HG02884 (cell line): ENCODE measurements around the gene PLCB2.

Experiments
- ATAC-seq: cut with Tn5 transposase; IDR thresholded peaks from one replicate; pipeline ENCODE4 v1.9.1; 2021; ENCODE audit warnings: mild to moderate bottlenecking, moderate library complexity; ENCODE audit not compliant: unreplicated experiment

PLCB2 gene

DNA sequence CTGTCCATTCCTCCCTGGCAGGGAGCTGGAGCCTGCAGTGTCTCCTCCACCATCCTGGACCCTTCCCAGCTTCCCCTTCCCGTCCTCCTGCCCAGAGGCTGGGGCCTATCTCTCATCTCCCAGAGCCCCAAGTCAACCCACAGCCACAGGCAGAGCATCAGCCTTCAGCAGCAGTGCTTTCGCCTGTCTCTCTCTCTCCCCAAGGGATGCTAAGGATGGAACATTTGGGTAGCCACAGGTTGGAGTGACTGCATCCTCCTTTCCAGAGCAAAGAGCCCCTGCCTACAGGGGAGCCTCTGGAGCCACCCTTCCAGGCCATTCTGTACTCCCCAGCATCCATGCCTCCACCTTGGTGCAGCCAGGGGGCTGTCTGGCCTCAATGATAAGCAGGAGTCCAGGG lies 4.2 kb downstream of the PLCB2 start:
- no peak for ATAC-seq

DNA sequence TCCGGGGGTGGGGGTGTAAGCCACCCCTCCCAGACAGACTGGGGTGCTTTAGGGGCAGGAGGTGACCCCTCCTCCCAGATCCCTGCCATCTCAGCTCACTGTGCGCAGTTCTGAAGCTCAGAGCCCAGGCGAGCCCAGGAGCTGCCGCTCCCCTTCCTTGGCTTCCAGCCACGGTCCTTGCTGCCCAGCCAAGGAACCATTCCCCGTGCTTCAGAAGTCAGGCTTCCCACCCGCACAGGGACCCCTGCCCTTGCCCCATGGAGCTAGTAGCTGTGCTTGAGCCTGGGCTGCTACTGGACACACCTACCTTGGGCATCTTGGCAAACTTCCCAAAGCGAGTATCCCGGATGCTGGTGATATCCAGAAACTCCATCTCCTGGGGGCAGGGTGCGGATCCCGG lies 4.8 kb downstream of the PLCB2 start:
- no peak for ATAC-seq

- no peak for ATAC-seq
These were observed 5.3 kb downstream of the PLCB2 start for GRCh38 chr15:40302288-40302886.

- no peak for ATAC-seq
These were observed 6.1 kb downstream of the PLCB2 start for GRCh38 chr15:40301467-40302179.

DNA sequence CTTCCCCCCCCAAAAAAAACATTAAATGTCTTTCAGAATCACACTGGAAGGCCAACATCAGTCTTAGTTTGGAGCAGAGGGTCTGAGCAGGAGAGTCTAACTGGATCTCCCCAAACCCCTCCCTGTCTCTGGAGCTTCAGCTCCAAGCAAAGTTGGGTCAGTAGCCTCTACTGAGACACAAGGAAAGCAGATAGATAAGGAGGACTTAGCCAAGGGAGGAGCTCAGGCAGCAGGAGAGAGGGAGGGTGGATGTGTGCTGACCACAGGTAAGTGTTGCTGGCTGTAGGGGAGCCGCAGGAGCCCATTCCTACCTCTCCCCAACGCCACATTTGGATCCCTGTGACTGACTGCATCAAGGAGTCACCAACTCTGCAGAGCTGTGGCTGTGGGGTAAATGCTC lies 7.0 kb downstream of the PLCB2 start:
- ATAC-seq, result no peak

GRCh38 chr15:40300367-40300766 lies 7.4 kb downstream of the PLCB2 start:
- ATAC-seq, result no peak

DNA sequence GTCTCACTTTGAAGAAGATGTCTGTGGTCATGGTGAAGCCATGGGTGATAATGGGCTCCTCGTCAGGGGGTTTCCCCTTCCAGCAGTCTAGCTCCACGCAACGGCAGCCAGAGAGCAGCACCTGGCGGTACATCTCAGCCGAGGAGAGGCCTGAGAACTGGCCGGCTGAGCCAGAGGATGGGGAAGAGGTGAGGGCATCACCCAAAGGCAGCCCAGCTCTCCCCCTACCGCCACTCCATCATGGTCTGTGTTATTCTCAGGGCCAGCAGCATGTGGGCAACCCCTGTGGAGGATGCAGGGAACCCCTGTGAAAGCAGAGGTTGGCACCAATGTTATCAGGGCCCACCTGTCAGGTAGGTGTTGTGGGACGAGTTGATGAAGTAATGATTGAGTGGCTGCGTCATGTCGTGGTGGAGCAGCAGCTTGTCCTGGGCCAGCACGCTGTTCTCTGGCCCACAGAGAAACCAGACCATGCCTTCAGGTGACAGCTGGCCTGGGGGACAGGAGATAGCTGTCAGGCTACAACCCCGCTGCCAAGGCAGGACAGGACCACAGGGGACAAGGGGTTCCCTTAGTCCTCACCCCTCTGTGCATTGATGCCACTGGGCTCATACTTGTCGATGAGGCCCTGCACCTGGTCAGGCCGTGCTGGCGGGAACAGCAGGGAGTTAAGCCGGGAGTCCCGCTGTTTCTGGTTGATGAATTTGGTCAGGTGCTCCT lies 9.4 kb downstream of the PLCB2 start:
- no peak for ATAC-seq

- no peak for ATAC-seq
These were observed 10.4 kb downstream of the PLCB2 start for GRCh38 chr15:40297356-40297755.

GRCh38 chr15:40296561-40297230 lies 11.0 kb downstream of the PLCB2 start:
- ATAC-seq, result no peak

DNA sequence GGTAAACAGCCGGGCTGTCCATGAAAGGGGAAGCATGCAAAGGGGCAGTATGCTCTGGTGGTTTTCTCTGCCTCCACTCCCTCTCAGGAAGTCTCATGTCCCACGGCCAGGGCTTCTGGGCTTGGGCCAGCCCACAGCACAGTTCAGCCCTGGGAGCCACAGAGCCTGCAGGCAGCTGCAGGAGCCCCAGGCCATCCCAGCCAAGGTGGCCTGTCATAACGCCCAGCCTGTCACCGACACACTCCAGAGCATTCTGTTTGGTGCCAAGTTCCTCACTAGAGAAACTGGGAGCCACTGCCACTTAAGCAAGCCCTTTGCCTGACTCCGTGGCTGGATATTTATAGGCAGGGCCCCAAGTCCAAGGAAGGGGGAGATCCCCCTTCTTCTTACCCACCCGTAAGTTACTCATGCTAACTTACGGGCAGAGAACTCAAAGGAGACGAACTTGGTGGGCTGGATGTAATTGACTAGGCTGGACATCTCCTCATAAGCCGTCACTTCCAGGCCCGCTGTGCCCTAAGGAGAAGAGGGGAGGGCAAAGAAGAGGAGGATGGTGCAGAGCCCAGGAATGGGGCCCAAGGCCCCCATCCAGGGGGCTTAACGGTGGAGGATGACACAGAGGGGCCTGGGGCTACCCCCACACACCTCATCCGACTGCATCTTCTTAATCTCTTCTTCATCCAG lies 11.7 kb downstream of the PLCB2 start:
- ATAC-seq, result no peak

DNA sequence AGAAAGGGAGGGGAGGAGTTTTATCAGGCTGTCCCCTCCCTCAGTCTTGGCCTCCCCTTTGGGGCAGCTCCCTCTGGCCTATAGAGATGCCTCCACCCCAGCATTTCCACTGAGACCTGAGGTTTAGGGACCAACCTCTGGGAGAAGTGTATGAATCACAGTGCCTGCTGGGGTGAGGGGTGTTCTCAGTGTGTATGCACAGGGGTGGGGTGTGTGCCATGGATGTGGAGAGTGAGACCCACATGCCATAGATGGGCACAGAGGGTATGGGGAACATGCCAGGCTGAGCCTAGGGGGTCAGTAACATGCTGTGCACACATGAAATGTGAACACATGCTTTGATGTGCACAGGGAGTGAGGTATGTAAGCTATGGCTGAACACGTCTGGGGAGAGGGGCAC lies 12.4 kb downstream of the PLCB2 start:
- ATAC-seq, result no peak

DNA sequence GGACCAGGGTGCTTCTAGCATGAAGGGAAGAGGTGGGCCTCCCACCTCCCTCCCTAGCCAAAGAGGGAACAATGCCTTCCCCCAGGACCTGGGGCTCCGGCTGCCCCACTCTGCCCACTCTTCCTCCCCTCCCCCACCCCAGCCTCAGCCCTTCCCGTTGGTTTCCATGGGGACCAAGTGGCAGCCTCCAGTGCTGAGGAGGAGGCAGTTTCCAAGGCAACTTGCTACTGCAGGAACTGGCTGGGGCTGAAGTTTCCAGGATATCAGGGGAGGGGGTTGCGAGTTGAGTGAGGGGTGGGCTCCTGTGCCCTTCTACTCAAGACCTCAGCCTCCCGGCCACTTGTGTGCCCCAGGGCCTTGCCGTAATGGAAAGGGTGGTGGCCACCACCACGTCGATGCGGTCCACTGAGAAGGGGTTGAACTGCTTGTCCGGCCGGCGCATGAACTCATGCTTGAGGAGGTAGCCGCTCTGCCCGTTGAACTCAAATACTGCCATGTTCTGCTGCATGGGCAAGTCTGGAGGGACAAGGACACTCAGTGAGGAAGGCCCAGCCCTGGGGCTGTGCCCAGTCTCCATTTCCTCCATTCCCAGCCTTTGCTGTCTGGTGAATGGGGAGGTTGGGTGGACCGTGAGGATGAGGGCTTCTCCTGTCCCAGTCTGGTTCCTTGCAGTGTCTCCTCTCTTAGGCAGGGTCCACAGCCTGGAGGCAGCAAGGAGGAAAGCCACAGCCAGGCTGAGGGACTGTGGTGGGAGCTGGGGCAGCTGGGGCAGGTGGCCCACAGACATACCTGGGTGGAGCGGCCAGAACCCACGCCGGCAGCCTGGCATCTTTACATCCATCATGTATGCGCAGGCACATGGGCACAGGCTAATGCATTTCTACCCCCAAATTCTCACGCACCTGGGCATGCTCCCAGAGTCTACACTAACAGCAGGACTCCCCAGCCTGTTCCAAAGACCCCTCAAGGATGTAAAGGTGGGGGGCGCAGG lies 13.5 kb downstream of the PLCB2 start:
- ATAC-seq, result no peak

- ATAC-seq, result no peak
These were observed 14.7 kb downstream of the PLCB2 start for GRCh38 chr15:40293006-40293405.

DNA sequence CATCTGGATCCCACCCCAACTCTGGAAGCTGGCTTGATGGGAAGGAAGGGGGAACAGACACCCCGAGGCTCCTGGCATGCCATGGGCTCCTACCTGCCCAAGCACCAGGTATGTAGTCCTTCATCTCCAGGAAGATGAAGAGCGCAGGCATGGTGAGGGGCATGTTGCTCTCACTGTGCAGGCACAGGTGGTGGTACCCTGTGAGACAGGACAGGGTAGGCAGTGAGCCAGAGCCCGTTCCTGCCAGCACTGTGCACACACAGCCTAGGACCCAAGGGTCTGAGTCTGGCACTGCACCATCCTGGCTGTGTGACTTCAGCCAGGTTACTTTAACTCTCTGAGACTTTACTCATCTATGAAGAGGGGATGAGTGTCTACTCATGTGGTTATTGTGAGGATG lies 15.5 kb downstream of the PLCB2 start:
- no peak for ATAC-seq

DNA sequence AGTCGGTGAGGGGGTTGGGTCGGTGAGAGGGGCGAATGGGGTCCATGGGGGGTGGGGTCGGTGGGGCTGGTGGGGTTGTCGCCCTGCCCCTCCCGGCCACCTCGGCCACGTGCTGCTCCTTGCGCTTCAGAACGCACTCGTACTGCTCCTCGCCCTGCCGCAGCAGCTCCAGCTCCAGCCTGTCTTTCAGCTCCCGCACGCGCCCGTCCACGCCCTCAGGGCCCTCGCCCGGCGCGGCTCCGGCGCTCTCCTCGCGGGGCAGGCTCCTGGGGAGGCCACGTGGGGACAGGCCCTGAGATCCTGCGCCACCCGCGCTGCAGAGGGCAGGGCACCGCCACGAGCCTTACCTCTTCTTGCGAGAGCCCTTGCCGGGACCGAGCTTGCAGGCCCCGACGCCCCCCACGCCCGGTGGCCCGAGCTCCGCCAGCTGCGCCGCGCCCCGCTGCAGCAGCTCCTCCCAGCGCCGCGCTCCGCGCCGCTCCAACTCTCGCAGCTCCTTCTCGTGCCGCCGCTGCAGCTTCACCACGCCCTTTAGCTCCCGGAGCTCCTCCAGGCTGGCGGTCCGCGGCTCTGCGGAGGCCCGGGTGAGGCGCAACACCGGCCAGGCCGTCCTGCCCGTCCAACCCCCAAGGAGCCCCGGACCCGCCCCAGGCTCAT lies 16.7 kb downstream of the PLCB2 start:
- no peak for ATAC-seq

GRCh38 chr15:40290545-40290917 lies 17.2 kb downstream of the PLCB2 start:
- ATAC-seq, result no peak

DNA sequence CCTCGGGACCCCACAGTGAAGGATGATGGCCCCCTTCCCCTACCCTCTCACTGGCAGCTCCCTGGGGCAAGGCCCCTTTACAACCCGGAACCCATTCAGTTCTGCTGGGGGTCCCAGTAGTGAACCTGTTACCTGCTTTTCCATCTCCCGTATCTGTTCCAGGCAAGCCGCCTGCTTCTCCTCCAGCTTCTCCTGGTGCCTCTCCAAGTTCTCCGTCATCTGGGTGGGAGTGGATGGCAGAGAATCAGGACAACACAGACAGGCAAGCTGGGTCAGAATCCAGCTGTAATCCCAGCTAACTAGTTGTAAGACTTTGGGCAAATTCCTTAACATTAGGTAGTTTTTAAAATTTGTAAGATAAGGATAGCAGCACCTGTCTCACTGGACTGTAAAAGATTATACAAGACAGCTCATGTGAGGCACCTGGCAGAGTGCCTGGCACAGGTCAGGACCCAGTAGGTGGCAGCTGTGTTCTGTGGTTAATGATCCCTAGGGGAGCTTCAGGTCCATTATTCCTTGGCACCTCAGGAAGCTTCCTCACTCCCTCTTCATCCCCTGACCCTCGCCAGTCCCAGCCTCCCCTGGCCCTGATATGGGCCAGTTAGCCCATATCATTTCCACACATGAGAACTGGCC lies 18.5 kb downstream of the PLCB2 start:
- no peak for ATAC-seq

DNA sequence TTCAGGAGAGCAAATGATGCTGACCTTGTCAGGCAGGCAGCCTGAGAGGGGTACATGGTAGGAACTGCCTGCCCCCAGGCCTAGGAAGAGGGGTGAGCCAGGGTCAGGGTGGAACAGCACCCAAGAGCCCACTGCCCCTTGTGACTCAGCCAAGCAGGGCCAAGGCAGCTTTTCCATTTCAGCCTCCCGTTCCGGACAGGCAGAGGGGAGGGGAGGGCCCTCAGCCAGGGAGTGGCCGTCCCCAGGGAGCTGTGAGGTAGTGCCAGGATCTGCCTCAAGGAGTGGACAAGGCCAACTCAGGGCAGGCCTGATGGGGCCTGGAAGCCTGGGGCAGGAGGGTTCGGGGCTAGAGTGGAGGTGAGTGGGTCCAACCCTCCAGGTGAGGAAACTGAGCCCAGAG lies 19.8 kb downstream of the PLCB2 start:
- no peak for ATAC-seq

- ATAC-seq, result no peak
These were observed 20.2 kb downstream of the PLCB2 start for GRCh38 chr15:40287505-40287904.
